NCI-H2081 (cell line): Measurements from ENCODE around the gene CAMK4.

ENCODE experiments used
- DNase-seq, 2 experiments: peaks; one replicate each; lab custom pipeline; 2025; lab: John Stamatoyannopoulos, UW

Gene CAMK4

DNA sequence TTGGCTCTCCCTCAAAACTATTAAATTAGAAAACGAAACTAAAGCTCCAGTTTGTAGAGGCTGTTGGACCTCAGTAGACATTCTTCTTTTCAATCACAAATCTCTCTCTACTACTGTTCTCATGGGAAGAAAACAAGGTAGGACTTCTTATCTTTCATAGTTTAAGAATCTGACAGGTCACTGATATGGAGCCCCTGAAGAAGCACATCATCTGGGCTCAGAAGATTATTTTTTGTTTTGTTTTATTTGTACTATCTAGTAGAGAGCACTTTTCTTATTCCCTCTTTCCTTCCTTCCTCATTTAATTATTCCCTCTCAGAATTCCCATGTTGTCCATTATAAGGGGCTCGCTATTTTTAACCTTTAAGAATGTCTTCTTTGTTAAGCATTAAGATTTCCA is 261.9 kb downstream of the CAMK4 start:
- no peak for DNase-seq

DNA sequence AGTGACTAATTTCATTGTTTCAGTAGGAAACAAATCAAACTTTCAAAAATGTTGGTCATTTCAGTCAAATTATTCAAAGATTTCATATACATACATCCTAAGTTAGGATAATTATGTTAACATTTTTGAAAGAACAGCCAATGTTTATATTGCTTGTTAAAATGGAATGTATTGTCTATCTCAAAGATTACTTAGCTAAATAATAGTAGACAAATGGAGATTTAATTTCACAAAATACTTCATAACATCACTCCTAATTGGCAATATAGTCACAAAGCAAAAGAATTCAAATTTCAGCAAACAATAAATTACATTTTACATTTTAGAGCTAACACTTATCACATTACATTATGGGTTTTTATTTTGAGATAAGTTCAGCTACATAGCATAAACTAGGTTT is 262.7 kb downstream of the CAMK4 start:
- no peak for DNase-seq

DNA sequence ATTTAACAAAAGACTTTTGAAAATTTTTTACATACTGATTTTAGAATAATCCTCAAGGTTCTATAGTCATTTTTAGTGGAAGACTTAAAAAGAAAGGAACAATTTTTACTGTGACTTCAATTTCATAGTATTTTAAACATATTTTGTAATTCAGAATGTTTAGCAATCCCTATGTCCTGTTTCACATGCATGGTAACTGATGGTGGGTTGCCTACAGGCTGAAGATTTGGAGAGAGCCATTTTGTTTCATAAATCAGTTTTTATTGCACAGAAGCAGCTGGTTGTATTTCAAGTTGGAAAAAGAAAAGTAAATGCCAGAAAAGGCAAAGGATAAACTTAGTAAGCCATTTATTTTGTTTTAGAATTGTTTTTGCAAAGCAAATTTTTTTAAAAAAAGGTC is 264.2 kb downstream of the CAMK4 start:
- DNase-seq: no peak

DNA sequence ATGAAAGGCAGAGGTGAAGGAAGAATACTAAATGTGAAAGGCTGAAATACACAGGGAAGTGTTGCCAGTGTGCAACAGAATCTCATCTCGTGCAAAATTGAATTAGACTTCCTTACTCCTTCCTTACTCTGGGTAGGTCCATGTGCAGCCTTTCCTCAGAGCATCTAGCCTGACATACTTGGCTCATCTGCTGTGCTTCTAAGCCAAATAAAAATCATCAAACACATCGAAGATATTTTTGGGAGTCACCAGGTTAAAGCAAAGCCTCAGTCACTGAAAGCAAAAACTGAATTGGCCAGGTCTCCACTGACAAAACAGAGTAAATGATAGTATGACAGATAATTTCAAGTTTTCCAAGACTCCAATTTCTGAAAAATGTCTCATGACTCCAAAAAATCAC is 268.8 kb downstream of the CAMK4 start:
- DNase-seq: no peak

DNA sequence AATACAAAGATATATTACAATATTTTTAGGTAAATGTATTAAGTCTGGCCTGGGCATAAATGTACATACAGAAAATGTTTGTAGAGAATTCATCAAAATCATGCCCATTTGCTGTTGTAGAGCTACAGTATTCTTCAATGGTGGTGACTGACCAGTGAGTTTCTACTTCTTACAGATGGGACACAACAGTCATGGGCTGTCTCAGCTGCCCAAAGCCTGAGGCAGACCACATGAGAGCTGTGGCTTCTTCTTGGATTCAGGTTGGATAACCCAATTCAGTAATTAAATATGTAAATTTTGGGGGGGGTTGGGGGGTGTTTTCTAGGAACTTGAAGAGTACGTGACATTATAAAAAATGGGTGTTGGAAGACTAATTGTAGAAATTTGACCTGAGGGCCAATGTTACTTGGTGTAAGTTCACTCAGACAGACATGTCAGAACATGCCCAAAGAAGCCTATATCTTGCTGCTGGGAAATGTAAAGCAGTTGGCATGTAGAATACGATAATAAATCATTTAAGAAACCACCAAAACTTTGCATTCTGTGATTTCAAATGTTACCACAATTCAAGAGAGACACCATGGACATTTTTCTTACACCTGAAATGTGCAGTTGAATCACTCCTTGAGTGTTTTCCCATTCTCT is 270.3 kb downstream of the CAMK4 start:
- no peak for DNase-seq

- no peak for DNase-seq
These were observed 271.0 kb downstream of the CAMK4 start for GRCh38 chr5:111495159-111495558.

DNA sequence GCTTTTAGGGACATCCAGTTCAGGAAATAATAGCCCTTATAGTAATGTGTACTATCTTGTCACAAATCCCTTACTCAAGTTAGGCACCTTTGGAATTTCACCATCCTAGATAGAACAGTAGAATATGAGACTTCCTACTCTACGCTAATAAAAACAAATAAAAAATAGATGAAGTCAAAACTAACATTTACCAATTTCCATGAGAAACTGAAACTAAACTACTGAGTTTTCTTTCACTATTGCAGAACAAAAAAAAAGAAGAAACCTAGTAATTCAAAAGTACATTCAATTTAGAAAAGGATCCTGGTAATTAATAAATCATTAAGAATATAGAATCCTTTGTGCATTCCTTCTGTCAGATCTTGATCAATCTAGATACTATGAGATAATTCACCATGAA is 274.2 kb downstream of the CAMK4 start:
- no peak for DNase-seq

GRCh38 chr5:111502956-111503355 is 278.8 kb downstream of the CAMK4 start:
- DNase-seq: no peak

DNA sequence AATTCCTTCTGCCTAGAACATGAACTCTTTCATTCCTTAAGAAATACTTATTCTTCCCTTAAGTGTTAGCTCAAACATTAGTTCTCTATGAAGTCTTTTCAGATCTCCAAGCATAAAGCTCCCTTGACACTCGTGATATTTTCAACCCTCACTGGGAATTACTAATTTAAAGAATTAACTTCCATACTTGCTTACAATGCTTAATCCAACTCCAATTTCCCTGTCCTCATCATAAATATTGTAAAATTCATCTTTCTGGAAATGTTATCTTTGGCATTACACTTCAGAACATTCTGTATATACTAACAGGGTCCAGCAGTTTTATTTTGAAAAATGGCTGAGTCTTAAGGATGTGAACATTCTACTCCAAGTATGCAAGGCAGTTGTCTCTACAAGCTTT is 280.9 kb downstream of the CAMK4 start:
- DNase-seq: no peak

DNA sequence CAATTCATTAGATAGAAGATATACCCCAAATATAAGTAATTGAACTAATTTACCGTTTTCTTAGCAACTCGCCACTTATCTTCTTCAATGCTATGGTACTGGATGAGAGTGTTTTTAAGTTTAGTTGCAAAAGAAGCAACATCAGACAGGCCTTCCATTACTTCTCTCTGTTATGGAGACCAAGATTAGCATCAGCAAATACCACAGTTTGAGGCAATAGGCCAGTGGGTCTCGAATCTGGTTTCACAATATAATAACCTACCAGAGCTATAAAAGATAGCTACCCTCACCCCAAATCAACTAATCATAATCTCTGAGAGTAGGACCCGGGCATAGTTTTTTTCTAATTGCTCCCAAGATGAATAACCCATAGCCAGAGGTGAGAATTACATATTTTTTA is 283.1 kb downstream of the CAMK4 start:
- no peak for DNase-seq

DNA sequence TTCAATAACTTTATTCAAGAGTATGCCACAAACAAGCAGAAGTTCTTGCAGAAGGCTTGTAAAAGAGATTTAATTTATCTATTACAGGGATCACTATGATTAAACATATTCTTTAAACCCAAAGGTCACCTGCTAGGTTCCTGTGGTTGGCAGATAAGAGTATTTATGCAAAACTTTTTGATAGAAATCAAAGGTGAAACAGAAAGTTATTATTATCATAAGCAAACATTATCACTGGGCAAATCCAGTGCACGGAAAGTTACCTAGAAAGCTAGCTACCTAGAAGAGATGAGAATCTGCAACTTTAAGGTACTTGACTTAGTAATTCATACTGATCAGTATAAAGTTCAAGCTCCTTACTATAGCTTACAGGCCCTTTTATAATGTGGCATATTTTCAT is 284.9 kb downstream of the CAMK4 start:
- DNase-seq: no peak

GRCh38 chr5:111511174-111511830 is 287.1 kb downstream of the CAMK4 start:
- no peak for DNase-seq

DNA sequence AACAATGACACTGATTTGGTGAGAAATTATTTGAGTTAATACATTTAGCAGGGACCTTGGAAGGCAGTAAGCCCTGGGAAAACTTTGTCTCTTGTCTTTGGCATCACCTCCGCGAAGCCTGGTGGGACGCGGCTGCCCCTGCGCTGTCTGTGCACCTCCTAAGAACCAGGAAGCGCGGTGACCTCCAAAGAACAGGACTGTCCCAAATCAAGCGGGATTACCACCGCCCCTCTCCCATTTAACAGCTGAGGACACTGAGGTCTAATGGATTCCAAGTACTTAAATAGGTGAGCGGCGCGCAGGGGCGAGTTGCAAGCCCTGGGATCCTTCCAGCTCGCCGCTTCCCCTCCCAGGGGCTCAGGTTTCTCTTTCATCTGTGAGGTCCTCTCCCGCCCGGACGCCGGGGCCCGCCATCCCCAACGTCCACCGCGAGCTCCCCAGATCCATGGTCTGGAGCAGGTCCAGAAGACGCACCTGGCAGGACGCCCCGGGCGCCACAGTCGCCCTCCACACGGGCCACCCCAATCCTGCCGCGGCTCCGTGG is 287.7 kb downstream of the CAMK4 start:
- peak in 1 of 2 experiments; percentile 50 for DNase-seq

- peak; percentile 87 to 95 for DNase-seq
These were observed 288.4 kb downstream of the CAMK4 start, which contains the start of gene STARD4 for GRCh38 chr5:111512375-111513130. Gene STARD4, minus strand, starts transcription at chr5:111512535. Its CDS starts 5,102 bp downstream, at chr5:111507433.

- DNase-seq: no peak
These were observed 288.9 kb downstream of the CAMK4 start for GRCh38 chr5:111513131-111513520.

DNA sequence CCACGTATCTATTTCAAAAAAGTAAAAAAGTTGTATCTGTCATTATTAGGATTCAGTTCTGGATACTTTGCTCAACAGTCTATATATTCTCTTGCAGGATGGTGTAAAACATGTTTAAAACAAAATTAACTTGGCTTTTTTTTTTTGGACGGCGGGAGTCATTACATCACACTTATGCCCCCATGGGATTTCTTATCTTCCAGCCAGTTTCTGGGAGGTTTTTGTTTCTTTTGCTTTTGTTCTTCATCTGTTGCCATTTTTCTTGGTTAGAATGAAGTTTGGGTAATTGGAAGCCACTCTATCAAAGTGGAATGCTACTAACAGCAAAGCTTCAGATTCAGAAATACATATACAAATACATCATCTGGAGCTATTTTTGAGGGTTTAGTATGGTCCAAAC is 289.9 kb downstream of the CAMK4 start:
- no peak for DNase-seq

DNA sequence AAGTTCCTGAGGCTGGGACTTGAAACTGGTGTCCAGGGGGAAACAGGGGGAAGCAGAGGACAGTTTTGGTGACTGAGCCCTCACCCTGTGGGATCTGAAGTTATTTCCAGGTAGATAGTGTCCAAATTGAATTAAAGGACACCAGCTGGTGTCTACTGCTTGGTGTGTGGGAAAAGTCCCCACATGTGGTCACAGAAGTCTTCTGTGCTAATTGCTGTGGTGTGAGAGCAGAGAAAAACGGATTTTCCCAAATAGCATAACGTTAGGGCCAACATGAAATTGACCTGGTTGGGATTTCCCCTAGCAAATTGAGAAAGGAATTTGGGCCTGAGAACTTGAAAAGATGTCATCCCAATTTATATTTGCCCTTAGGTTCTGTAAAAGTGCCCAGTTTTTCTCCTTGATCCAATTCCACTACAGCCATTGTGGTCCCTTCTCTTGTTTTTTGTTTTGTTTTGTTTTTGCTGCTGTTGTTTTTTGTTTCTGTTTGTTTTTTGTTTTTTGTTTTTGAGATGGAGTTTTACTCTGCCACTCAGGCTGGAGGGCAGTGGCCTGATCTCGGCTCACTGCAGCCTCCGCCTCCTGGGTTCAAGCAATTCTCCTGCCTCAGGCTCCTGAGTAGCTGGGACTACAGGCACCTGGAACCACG is 293.8 kb downstream of the CAMK4 start:
- no peak for DNase-seq

DNA sequence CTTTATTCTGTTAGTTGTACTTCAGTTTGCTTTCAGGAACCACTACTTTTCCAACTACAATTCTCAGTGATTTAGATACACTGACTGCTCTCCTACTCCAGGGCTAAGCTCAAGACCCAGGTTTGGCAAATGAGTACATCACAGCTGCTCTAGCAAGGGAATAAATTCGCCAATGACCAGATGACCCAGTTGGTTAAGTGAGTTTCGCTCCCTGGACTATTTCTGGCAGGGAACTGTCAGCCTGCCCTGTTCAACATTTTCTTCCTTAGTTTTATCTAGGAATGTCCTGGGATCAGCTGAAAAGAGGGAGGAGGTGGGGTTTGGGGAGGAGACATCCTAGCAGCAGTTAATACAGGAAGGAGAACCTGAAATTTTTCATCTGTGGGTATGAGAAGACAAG is 294.6 kb downstream of the CAMK4 start:
- no peak for DNase-seq

DNA sequence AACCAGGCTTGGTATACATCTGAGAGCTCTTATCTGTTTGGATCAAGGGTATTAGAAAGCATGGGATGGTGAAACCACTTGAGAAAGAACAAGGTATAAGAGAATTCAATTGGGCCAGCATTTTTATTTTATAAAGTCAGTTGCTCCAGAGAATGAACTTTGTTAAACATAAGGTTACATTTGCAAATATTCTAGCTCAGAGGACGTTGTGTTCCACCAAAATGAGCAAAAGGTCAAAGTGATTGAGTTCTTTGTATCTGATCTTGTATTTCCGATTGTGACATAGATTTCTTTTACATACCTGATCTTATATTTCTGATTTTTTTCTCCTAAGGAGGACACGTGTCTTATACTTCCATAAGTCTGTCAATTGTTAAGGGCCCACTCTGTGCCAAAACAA is 296.7 kb downstream of the CAMK4 start:
- DNase-seq: no peak

GRCh38 chr5:111528056-111528455 is 303.9 kb downstream of the CAMK4 start:
- DNase-seq: no peak

DNA sequence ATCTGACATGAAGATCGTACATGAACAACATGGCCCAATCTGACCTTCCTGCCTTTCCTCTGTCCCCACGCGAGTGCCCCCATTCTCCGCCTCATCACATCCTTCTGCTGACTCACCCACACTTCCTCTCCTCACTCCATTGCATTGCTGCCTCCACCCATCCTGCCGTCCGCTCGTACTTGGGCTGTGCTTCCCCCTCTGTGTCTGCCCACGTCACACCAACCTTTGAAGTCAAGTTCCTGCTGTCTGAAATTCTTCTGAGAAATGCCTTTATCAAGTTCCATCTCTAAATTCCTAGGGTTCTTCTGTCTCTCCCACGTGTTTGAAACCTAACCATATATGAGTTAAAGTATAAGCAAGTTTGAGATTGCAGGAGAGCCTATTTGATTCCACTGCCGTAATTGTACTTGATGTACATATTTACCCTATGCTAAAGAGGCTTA is 306.1 kb downstream of the CAMK4 start:
- no peak for DNase-seq

- no peak for DNase-seq
These were observed 308.9 kb downstream of the CAMK4 start for GRCh38 chr5:111532886-111533582.
